ENCODE data around the gene TGFBR1.

The TGFBR1 gene

GRCh38 chr9:99075246-99075912, 29.5 kb upstream of the TGFBR1 start:
- no peak for FAIRE-seq
- DNase-seq (ENCODE audit: insufficient read length, low spot score), result no peak
- TF ChIP-seq SPI1 (IDR thresholded peaks at IDR 0.05; ENCODE audit: low read depth, low read length) (no peak), PAX5 (IDR thresholded peaks at IDR 0.05; ENCODE audit: insufficient read depth, low read length, severe bottlenecking) (no peak), POU2F2 (IDR thresholded peaks at IDR 0.05; ENCODE audit: low read depth, low read length) (no peak), POLR2AphosphoS5 (IDR thresholded peaks at IDR 0.05; ENCODE audit: low read depth, low read length) (no peak), TAF1 (IDR thresholded peaks at IDR 0.05; ENCODE audit: low read depth, low read length) (no peak), POLR2A (IDR thresholded peaks at IDR 0.05; ENCODE audit: low read depth, low read length) (no peak)

GRCh38 chr9:99076030-99076429, 28.9 kb upstream of the TGFBR1 start:
- no peak for FAIRE-seq
- DNase-seq (ENCODE audit: insufficient read length, low spot score), result no peak
- no peak for TF ChIP-seq TAF1 (IDR thresholded peaks at IDR 0.05; ENCODE audit: low read depth, low read length)
- TF ChIP-seq POLR2A (IDR thresholded peaks at IDR 0.05; ENCODE audit: low read depth, low read length), result no peak

- no peak for DNase-seq (ENCODE audit: insufficient read length, low spot score)
- TF ChIP-seq SPI1 (IDR thresholded peaks at IDR 0.05; ENCODE audit: low read depth, low read length), result no peak
- FAIRE-seq, result no peak
Observed at GRCh38 chr9:99076483-99077171, 28.3 kb upstream of the TGFBR1 start.

GRCh38 chr9:99078717-99079116, 26.2 kb upstream of the TGFBR1 start:
- no peak for DNase-seq (ENCODE audit: insufficient read length, low spot score)
- TF ChIP-seq PAX5 (IDR thresholded peaks at IDR 0.05; ENCODE audit: insufficient read depth, low read length, severe bottlenecking), result no peak
- no peak for TF ChIP-seq SPI1 (IDR thresholded peaks at IDR 0.05; ENCODE audit: low read depth, low read length)
- no peak for TF ChIP-seq POLR2AphosphoS5 (IDR thresholded peaks at IDR 0.05; ENCODE audit: low read depth, low read length)
- TF ChIP-seq TAF1 (IDR thresholded peaks at IDR 0.05; ENCODE audit: low read depth, low read length), result no peak
- no peak for TF ChIP-seq POU2F2 (IDR thresholded peaks at IDR 0.05; ENCODE audit: low read depth, low read length)
- TF ChIP-seq POLR2A (IDR thresholded peaks at IDR 0.05; ENCODE audit: low read depth, low read length), result no peak
- no peak for FAIRE-seq

GRCh38 chr9:99079542-99079941, 25.4 kb upstream of the TGFBR1 start:
- DNase-seq (ENCODE audit: insufficient read length, low spot score), result no peak
- no peak for FAIRE-seq
- TF ChIP-seq TAF1 (IDR thresholded peaks at IDR 0.05; ENCODE audit: low read depth, low read length) (no peak), POLR2AphosphoS5 (IDR thresholded peaks at IDR 0.05; ENCODE audit: low read depth, low read length) (no peak), PAX5 (IDR thresholded peaks at IDR 0.05; ENCODE audit: insufficient read depth, low read length, severe bottlenecking) (no peak), POU2F2 (IDR thresholded peaks at IDR 0.05; ENCODE audit: low read depth, low read length) (no peak), POLR2A (IDR thresholded peaks at IDR 0.05; ENCODE audit: low read depth, low read length) (no peak), SPI1 (IDR thresholded peaks at IDR 0.05; ENCODE audit: low read depth, low read length) (no peak)

GRCh38 chr9:99083051-99083450, 21.9 kb upstream of the TGFBR1 start:
- TF ChIP-seq POLR2AphosphoS5 (IDR thresholded peaks at IDR 0.05; ENCODE audit: low read depth, low read length) (no peak), POU2F2 (IDR thresholded peaks at IDR 0.05; ENCODE audit: low read depth, low read length) (no peak), SPI1 (IDR thresholded peaks at IDR 0.05; ENCODE audit: low read depth, low read length) (no peak), TAF1 (IDR thresholded peaks at IDR 0.05; ENCODE audit: low read depth, low read length) (no peak), PAX5 (IDR thresholded peaks at IDR 0.05; ENCODE audit: insufficient read depth, low read length, severe bottlenecking) (no peak), POLR2A (IDR thresholded peaks at IDR 0.05; ENCODE audit: low read depth, low read length) (no peak)
- FAIRE-seq (no peak), DNase-seq (ENCODE audit: insufficient read length, low spot score) (no peak)

- DNase-seq (ENCODE audit: insufficient read length, low spot score), result no peak
- no peak for FAIRE-seq
- TF ChIP-seq TAF1 (IDR thresholded peaks at IDR 0.05; ENCODE audit: low read depth, low read length), result no peak
- TF ChIP-seq SPI1 (IDR thresholded peaks at IDR 0.05; ENCODE audit: low read depth, low read length), result peak; percentile 57
Observed at GRCh38 chr9:99085949-99086948, 18.7 kb upstream of the TGFBR1 start.

GRCh38 chr9:99087462-99087861, 17.5 kb upstream of the TGFBR1 start:
- TF ChIP-seq POLR2AphosphoS5 (IDR thresholded peaks at IDR 0.05; ENCODE audit: low read depth, low read length) (no peak), SPI1 (IDR thresholded peaks at IDR 0.05; ENCODE audit: low read depth, low read length) (no peak)
- FAIRE-seq (no peak), DNase-seq (ENCODE audit: insufficient read length, low spot score) (no peak)

GRCh38 chr9:99090336-99091130, 14.4 kb upstream of the TGFBR1 start:
- TF ChIP-seq TAF1 (IDR thresholded peaks at IDR 0.05; ENCODE audit: low read depth, low read length) (no peak), PAX5 (IDR thresholded peaks at IDR 0.05; ENCODE audit: insufficient read depth, low read length, severe bottlenecking) (no peak)
- no peak for DNase-seq (ENCODE audit: insufficient read length, low spot score)

More at GRCh38 chr9:99090336-99091130, 14.4 kb upstream of the TGFBR1 start:
- FAIRE-seq, result no peak
